ENCODE data around the gene RIMS4. TPM values are rescaled to one million over a fixed set of nuclear protein-coding genes. Genes with fewer than 3 reads are reported as not detected.

RIMS4 gene
- total and polyA plus RNA-seq, 2 of the 8 experiments (the other 6 are each of a cell fraction or from before 2014, with no cell fraction given), result 13.3 to 44.2 TPM

- H3K4me1 ChIP-seq (replicated peaks in 1 of 4; ENCODE audit: control insufficient read depth in 3 of 4, insufficient read depth in 4 of 4, low read length in 3 of 4), result no peaks in the 10 kb centered on the region; a peak in 3 of 7 replicates
- H3K23me2 ChIP-seq (ENCODE audit: low read depth, low read length), result no peaks in the 10 kb centered on the region
- H3K14ac ChIP-seq (ENCODE audit: insufficient read length), result no peak overlapping the region
- no peak overlapping the region for H2BK15ac ChIP-seq (ENCODE audit: low read length)
- no peak for DNase-seq (ENCODE audit: low read depth in 1 of 2, low spot score in 2 of 2)
- H3K27me3 ChIP-seq (replicated peaks in 1 of 4; ENCODE audit: control insufficient read depth in 3 of 4, extremely low read depth in 1 of 4, insufficient read depth in 3 of 4, low read length in 3 of 4), result no peaks in the 10 kb centered on the region
- no peak overlapping the region for H3K4ac ChIP-seq (replicated peaks; ENCODE audit: insufficient read length, low read depth, low read length)
- H3K18ac ChIP-seq (ENCODE audit: extremely low read depth, low read length), result no peak overlapping the region
- FAIRE-seq, result no peak
- H3K56ac ChIP-seq (replicated peaks; ENCODE audit: insufficient read length, low read depth, low read length), result no peak overlapping the region
- no peak overlapping the region for H3K4me2 ChIP-seq (ENCODE audit: insufficient read depth in 1 of 2, low read depth in 2 of 2, low read length in 2 of 2)
- no peak overlapping the region for H2BK20ac ChIP-seq (ENCODE audit: low read length)
- no peak overlapping the region for H4K91ac ChIP-seq (replicated peaks; ENCODE audit: insufficient read length, low read length)
- no peaks in the 10 kb centered on the region for H3K36me3 ChIP-seq (ENCODE audit: control insufficient read depth in 2 of 4, insufficient read depth in 4 of 4, low read length in 3 of 4)
- no peak overlapping the region for H3K23ac ChIP-seq (ENCODE audit: insufficient read length)
- no peak overlapping the region for H2AK5ac ChIP-seq (ENCODE audit: low read depth, low read length)
- no peak overlapping the region for H2BK5ac ChIP-seq (ENCODE audit: low read depth, low read length)
- no peaks in the 10 kb centered on the region for H4K20me1 ChIP-seq (replicated peaks in 1 of 2; ENCODE audit: control insufficient read depth in 1 of 2, insufficient read depth in 2 of 2, low read length in 2 of 2)
- H4K8ac ChIP-seq (ENCODE audit: extremely low read depth, insufficient read depth, low read length), result no peak overlapping the region
- TF ChIP-seq HDAC2 (IDR thresholded peaks at IDR 0.05; ENCODE audit: borderline replicate concordance in 1 of 2, low read depth in 2 of 2, low read length in 2 of 2) (no peak), BCL11A (IDR thresholded peaks at IDR 0.05; ENCODE audit: low read depth in 2 of 2, low read length in 2 of 2) (no peak), SP2 (IDR thresholded peaks at IDR 0.05; ENCODE audit: low read length) (no peak), BACH1 (IDR thresholded peaks at IDR 0.05; ENCODE audit: low read length) (no peak), NRF1 (IDR thresholded peaks at IDR 0.05; ENCODE audit: low read depth, low read length) (no peak), RFX5 (IDR thresholded peaks at IDR 0.05; ENCODE audit: borderline replicate concordance, low read depth, low read length) (no peak), KDM1A (IDR thresholded peaks at IDR 0.05; ENCODE audit: borderline replicate concordance, low read length) (no peak), ASH2L (IDR thresholded peaks at IDR 0.05; ENCODE audit: low read length) (no peak), CTCF (IDR thresholded peaks at IDR 0.05; ENCODE audit: control extremely low read depth in 1 of 3, insufficient read depth in 1 of 3, low read depth in 1 of 3, low read length in 3 of 3) (no peak), KDM5A (IDR thresholded peaks at IDR 0.05; ENCODE audit: low read length) (no peak), MAFK (IDR thresholded peaks at IDR 0.05; ENCODE audit: low read depth, low read length) (no peak)
- 93% methylated on average over 7 of the region's 8 CpGs; no CpG with 5 or more reads in 1 of the 2 experiments for WGBS, 2 experiments (ENCODE audit: extremely low coverage in 1 of 2, insufficient coverage in 1 of 2, insufficient read length in 1 of 2, insufficient replicate concordance in 2 of 2, low coverage in 1 of 2, low lambda C conversion rate in 2 of 2, missing lambda C conversion rate in 1 of 2)
- no peak overlapping the region for H2BK12ac ChIP-seq (ENCODE audit: low read depth, low read length)
- no peak overlapping the region for H2AFZ ChIP-seq (ENCODE audit: low read length)
- no peaks in the 10 kb centered on the region for H3K79me2 ChIP-seq (ENCODE audit: control insufficient read depth in 1 of 2, insufficient read depth in 2 of 2, low read length in 2 of 2)
- no peaks in the 10 kb centered on the region for H3K79me1 ChIP-seq (ENCODE audit: low read depth, low read length)
- H3K4me3 ChIP-seq (ENCODE audit: extremely low read depth in 1 of 4, insufficient read depth in 2 of 4, low read depth in 3 of 4, low read length in 4 of 4), result no peak overlapping the region
- H3K9me3 ChIP-seq (ENCODE audit: insufficient read depth in 2 of 2, low read depth in 1 of 2, low read length in 1 of 2), result no peaks in the 10 kb centered on the region
- H3K9ac ChIP-seq (replicated peaks in 1 of 4; ENCODE audit: extremely low read depth in 1 of 4, low read depth in 3 of 4, low read length in 3 of 4), result no peak overlapping the region
- ChIA-PET POLR2A (ENCODE audit: partially characterized antibody) (interaction anchor here (1.5 kb wide), 1 partner anchor 10 kb away, joined by 3 read pairs; no protein-coding TSS in a partner anchor), CTCF (ENCODE audit: partially characterized antibody) (interaction anchor here (0.9 to 3.6 kb wide), 6 partner anchors 9 to 37 kb away, joined by 3 to 13 read pairs (median 4); no protein-coding TSS in a partner anchor)
- no peak overlapping the region for H3K27ac ChIP-seq (ENCODE audit: low read depth, low read length)
- no peak overlapping the region for H4K5ac ChIP-seq (ENCODE audit: insufficient read length, low read depth, low read length)
- H2BK120ac ChIP-seq (replicated peaks; ENCODE audit: low read depth, low read length), result no peak overlapping the region
Observed at GRCh38 chr20:44711237-44711636, 99.1 kb downstream of the RIMS4 start.

Data from H1 (cell line).